HCT116 (cell line): ENCODE results near the gene PANK3.

Source experiments
- CTCF ChIP-seq, 3 experiments: fragments of 200-600 bp in 1 of 3; sonication (generic) in 1 of 3; IDR thresholded peaks in 2 of 3; conservative IDR thresholded peaks in 1 of 3; 2 replicates each; pipeline ENCODE4 v1.5.1; 2012 to 2017; ENCODE audit warnings: low read depth in 2 of 3, low read length in 2 of 3, antibody characterized with exemption in 1 of 3, borderline replicate concordance in 1 of 3, control low read depth in 1 of 3, mild to moderate bottlenecking in 1 of 3, mixed read lengths in 1 of 3, mixed run types in 1 of 3, moderate library complexity in 1 of 3; ENCODE audit not compliant: insufficient read depth in 1 of 3
- EZH2 ChIP-seq: fragments of 200-600 bp; sonication (generic); IDR thresholded peaks from 2 replicates; pipeline ENCODE4 v1.6.1; 2017; ENCODE audit warnings: antibody characterized with exemption, mixed run types
- EZH2phosphoT487 ChIP-seq: fragments of 200-600 bp; IDR thresholded peaks from 2 replicates; pipeline ENCODE4 v1.6.1; 2018; ENCODE audit warnings: antibody characterized with exemption, borderline replicate concordance
- FOSL1 ChIP-seq: IDR thresholded peaks from 2 replicates; pipeline ENCODE4 v1.6.1; 2012; ENCODE audit warnings: low read depth
- MAX ChIP-seq: IDR thresholded peaks from 2 replicates; pipeline ENCODE4 v1.6.1; 2012
- POLR2A ChIP-seq: IDR thresholded peaks from 2 replicates; pipeline ENCODE4 v1.7.0; 2011; ENCODE audit warnings: borderline replicate concordance; ENCODE audit not compliant: insufficient read depth, insufficient read length; ENCODE audit errors: extremely low read depth
- REST ChIP-seq: IDR thresholded peaks from 2 replicates; pipeline ENCODE4 v1.6.1; 2012; ENCODE audit warnings: low read depth

GRCh38 chr5:168608386-168608785 lies 29.2 kb upstream of the PANK3 start:
- TF ChIP-seq FOSL1 (no peak), EZH2phosphoT487 (no peak), CTCF (IDR thresholded peaks at IDR 0.05 in 2 of 3, conservative IDR thresholded peaks at IDR 0.05 in 1 of 3; ENCODE audit: borderline replicate concordance in 1 of 3, insufficient read depth in 1 of 3, low read depth in 2 of 3, low read length in 2 of 3) (no peak), REST (no peak), EZH2 (no peak), POLR2A (no peak), MAX (no peak)
